GM21528 (cell line): ENCODE measurements around the gene CCDC70.
A peak's percentile ranks its signal among the peaks of the same experiment; 100 is the strongest.

Experiments used
- ATAC-seq: cut with Tn5 transposase; IDR thresholded peaks from one replicate; pipeline ENCODE4 v1.9.1; 2021; ENCODE audit warnings: mild to moderate bottlenecking, moderate library complexity; ENCODE audit not compliant: unreplicated experiment, low FRiP score

Gene CCDC70

GRCh38 chr13:51856027-51856736 lies 5.6 kb upstream of the CCDC70 start:
- no peak for ATAC-seq

GRCh38 chr13:51856998-51857397 lies 4.8 kb upstream of the CCDC70 start:
- no peak for ATAC-seq

- no peak for ATAC-seq
Observed at GRCh38 chr13:51858433-51859247, 3.1 kb upstream of the CCDC70 start.

- no peak for ATAC-seq
Observed at GRCh38 chr13:51862957-51863356, 1.2 kb downstream of the CCDC70 start.

- no peak for ATAC-seq
Observed at GRCh38 chr13:51865838-51866237, 4.1 kb downstream of the CCDC70 start.

- ATAC-seq = no peak
Observed at GRCh38 chr13:51867062-51867461, 5.3 kb downstream of the CCDC70 start.

GRCh38 chr13:51869916-51870315 lies 8.1 kb downstream of the CCDC70 start:
- no peak for ATAC-seq

GRCh38 chr13:51870616-51871015 lies 8.8 kb downstream of the CCDC70 start:
- no peak for ATAC-seq

- no peak for ATAC-seq
Observed at GRCh38 chr13:51873117-51873798, 11.5 kb downstream of the CCDC70 start.

GRCh38 chr13:51873837-51874236 lies 12.1 kb downstream of the CCDC70 start:
- no peak for ATAC-seq

- no peak for ATAC-seq
Observed at GRCh38 chr13:51874651-51875050, 12.9 kb downstream of the CCDC70 start.

GRCh38 chr13:51879133-51879532 lies 17.4 kb downstream of the CCDC70 start:
- no peak for ATAC-seq

GRCh38 chr13:51881296-51881695 lies 19.5 kb downstream of the CCDC70 start:
- ATAC-seq = no peak

- ATAC-seq = no peak
Observed at GRCh38 chr13:51882570-51883225, 20.9 kb downstream of the CCDC70 start.

GRCh38 chr13:51883226-51883600 lies 21.4 kb downstream of the CCDC70 start:
- ATAC-seq = no peak

- no peak for ATAC-seq
Observed at GRCh38 chr13:51885651-51886050, 23.9 kb downstream of the CCDC70 start.

- no peak for ATAC-seq
Observed at GRCh38 chr13:51887468-51887867, 25.7 kb downstream of the CCDC70 start.

GRCh38 chr13:51892657-51893056 lies 30.9 kb downstream of the CCDC70 start:
- ATAC-seq = no peak

- no peak for ATAC-seq
Observed at GRCh38 chr13:51894239-51894638, 32.5 kb downstream of the CCDC70 start.

- ATAC-seq = peak; percentile 74
Observed at GRCh38 chr13:51895906-51896888, 34.4 kb downstream of the CCDC70 start.
